Ovary (tissue), 9 donors: ENCODE data around the gene WNT7B. TPM values are rescaled to one million over a fixed set of nuclear protein-coding genes. Genes with fewer than 3 reads are reported as not detected.

ENCODE experiments used
- DNase-seq, 5 donors: peaks; one replicate each; pipeline ENCODE4 v3.0.0-alpha.2; 2019 to 2020
- H3K27ac ChIP-seq, 2 donors: fragments of 200-600 bp; one replicate each; pipeline versions ENCODE4 v1.5.1 to v1.8.0; 2019 to 2022
- H3K27me3 ChIP-seq: fragments of 200-600 bp; one replicate; pipeline ENCODE4 v1.8.0; 2022
- H3K36me3 ChIP-seq: fragments of 200-600 bp; sonication (generic); one replicate; pipeline ENCODE4 v1.5.1; 2019
- H3K4me1 ChIP-seq: one replicate; pipeline ENCODE4 v1.8.1; 2013; ENCODE audit warnings: mild to moderate bottlenecking, moderate library complexity; ENCODE audit not compliant: insufficient read depth
- H3K4me3 ChIP-seq: fragments of 200-600 bp; sonication (generic); one replicate; pipeline ENCODE4 v1.5.1; 2017
- H3K9me3 ChIP-seq, 2 donors: fragments of 200-600 bp in 1 of 2; sonication (generic) in 1 of 2; one replicate each; pipeline versions ENCODE4 v1.5.1 to v1.8.1; 2013 to 2019; ENCODE audit warnings: mild to moderate bottlenecking in 1 of 2, moderate library complexity in 1 of 2
- CTCF ChIP-seq, 3 donors: fragments of 450-650 bp in 2 of 3; fragments of 200-600 bp in 1 of 3; IDR thresholded peaks; one replicate each; pipeline versions ENCODE4 v1.5.1 to v1.8.0; 2016 to 2022; ENCODE audit warnings: antibody characterized with exemption in 3 of 3, mild to moderate bottlenecking in 1 of 3
- EP300 ChIP-seq: sonication (generic); formaldehyde crosslinking; IDR thresholded peaks from one replicate; pipeline ENCODE4 v1.6.1; 2017; ENCODE audit warnings: antibody characterized with exemption
- POLR2A ChIP-seq: fragments of 450-650 bp; IDR thresholded peaks from one replicate; pipeline ENCODE4 v1.6.1; 2017; ENCODE audit warnings: antibody characterized with exemption, mild to moderate bottlenecking, moderate library complexity
- WGBS, 3 donors: extraction: QIAGEN DNeasy Blood & Tissue Kit in 1 of 3; methylation state at CpG; one replicate each; pipeline versions ENCODE4 v1.1.5 to v1.1.7; 2013 to 2017; 5-methylcytosine and 5-hydroxymethylcytosine counted together
- intact Hi-C, 4 donors: fragments of 100-400 bp; cut with DNase I; formaldehyde crosslinking; loops; one replicate each; pipeline versions ENCODE4 v1.11.0 to v1.15.1; 2022 to 2023
- polyA plus RNA-seq, 2 donors: library from polyadenylated mRNA; stranded (reverse); fragments of 200-250 nt in 1 of 2; fragments of 350-450 nt in 1 of 2; fragmentation: Illumina TruSeq in 1 of 2; extraction: RNeasy Lipid Tissue Mini Kit (QIAGEN cat#74804) in 1 of 2; gene quantifications; one replicate each; pipeline ENCODE4 v1.2.3, GENCODE V29; 2013 to 2014
- total RNA-seq, 7 donors: library from RNA; depleted of rRNA in 2 of 7; stranded (reverse); fragments of >200 nt in 2 of 7; fragmentation: NEBNext Ultra II Directional in 3 of 7; extraction: Animal tissue kit (Norgen Biotek cat#: 25700) in 3 of 7; gene quantifications; one replicate each; pipeline versions ENCODE4 v1.1.0 to v1.2.4, GENCODE V29; 2016 to 2023
- donor health status: DM: no; HTN: no; CAD: no; lungs with moderate emphysema.
- donor health status: DM: no; HTN: no; CAD: no.
- donor health status: Bipolar disorder and iron deficiency.
- donor health status: DM: yes; HTN: yes; CAD: no.
- donor health status: DM: no; HTN: no; CAD: no.
- donor health status: DM: yes; HTN: yes; CAD: no.

WNT7B gene
- total and polyA plus RNA-seq, 9 donors: 0.22 to 2.5 (median 0.59) TPM; not detected in 5

- H3K36me3 ChIP-seq: no peaks in the 10 kb centered on the region
- no peaks in the 10 kb centered on the region for H3K4me1 ChIP-seq
- no peaks in the 10 kb centered on the region for H3K9me3 ChIP-seq
- no peaks in the 10 kb centered on the region for H3K27me3 ChIP-seq
- no peak overlapping the region for H3K27ac ChIP-seq
- 86 to 94% (median 91%) methylated on average over 3 of the region's 3 CpGs for WGBS, 3 donors
- H3K4me3 ChIP-seq: no peak overlapping the region
- TF ChIP-seq EP300: no peak
- TF ChIP-seq CTCF (IDR thresholded peaks at IDR 0.05): no peak
- TF ChIP-seq POLR2A: no peak
- DNase-seq: no peak
- intact Hi-C loops: no loop called here
Observed at GRCh38 chr22:45938913-45939312, 38.0 kb downstream of the WNT7B start.

- no peak for TF ChIP-seq POLR2A
- no peak for TF ChIP-seq CTCF (IDR thresholded peaks at IDR 0.05)
- no peak for TF ChIP-seq EP300
- Histone ChIP-seq H3K9me3 (no peaks in the 10 kb centered on the region), H3K36me3 (no peaks in the 10 kb centered on the region), H3K27ac (no peak overlapping the region), H3K27me3 (no peaks in the 10 kb centered on the region), H3K4me3 (no peak overlapping the region), H3K4me1 (no peaks in the 10 kb centered on the region)
- intact Hi-C loops: no loop called here
- no peak for DNase-seq
- WGBS, 3 donors: 87 to 96% (median 88%) methylated on average over 8 of the region's 8 CpGs
Observed at GRCh38 chr22:45937960-45938359, 39.0 kb downstream of the WNT7B start.

GRCh38 chr22:45935573-45935972 is 41.4 kb downstream of the WNT7B start:
- 71 to 75% (median 72%) methylated on average over 6 of the region's 6 CpGs for WGBS, 3 donors
- H3K4me3 ChIP-seq: no peak overlapping the region
- H3K4me1 ChIP-seq: no peaks in the 10 kb centered on the region
- TF ChIP-seq POLR2A (no peak), CTCF (IDR thresholded peaks at IDR 0.05) (no peak), EP300 (no peak)
- no peak for DNase-seq
- no peaks in the 10 kb centered on the region for H3K36me3 ChIP-seq
- H3K27ac ChIP-seq: no peak overlapping the region
- H3K9me3 ChIP-seq: no peaks in the 10 kb centered on the region
- intact Hi-C loops: no loop called here
- no peaks in the 10 kb centered on the region for H3K27me3 ChIP-seq

- WGBS, 3 donors: 3 to 10% (median 3%) methylated on average over 26 to 27 of the region's 27 CpGs
- no peak overlapping the region for H3K27ac ChIP-seq
- no peaks in the 10 kb centered on the region for H3K4me1 ChIP-seq
- intact Hi-C loops: no loop called here
- no peaks in the 10 kb centered on the region for H3K36me3 ChIP-seq
- TF ChIP-seq EP300 (no peak), CTCF (IDR thresholded peaks at IDR 0.05) (no peak), POLR2A (no peak)
- peak in 2 of 5 donors; percentile 46 to 52 for DNase-seq
- H3K27me3 ChIP-seq: no peaks in the 10 kb centered on the region
- H3K9me3 ChIP-seq: no peaks in the 10 kb centered on the region
- H3K4me3 ChIP-seq: no peak overlapping the region
Observed at GRCh38 chr22:45934659-45935341, 42.2 kb downstream of the WNT7B start.
